Measurements from ENCODE around the gene SPTA1. TPM values are rescaled to one million over a fixed set of nuclear protein-coding genes. Genes with fewer than 3 reads are reported as not detected.

SPTA1 gene
- polyA plus RNA-seq, 1 donor (not counting 4 experiments of a cell fraction or from before 2014, with no cell fraction given), result not detected

- Histone ChIP-seq H3K27me3 (ENCODE audit: control insufficient read depth, extremely low read depth, insufficient read depth, low read length) (no peaks in the 10 kb centered on the region), H3K36me3 (ENCODE audit: control insufficient read depth in 2 of 2, extremely low read depth in 1 of 2, insufficient read depth in 2 of 2, low read length in 2 of 2) (no peaks in the 10 kb centered on the region), H3K4me3 (ENCODE audit: control insufficient read depth in 2 of 3, extremely low read depth in 1 of 3, insufficient read depth in 2 of 3, low read depth in 1 of 3, low read length in 3 of 3) (no peak overlapping the region), H2AFZ (ENCODE audit: control insufficient read depth, low read length) (no peak overlapping the region), H3K9me1 (ENCODE audit: control insufficient read depth, extremely low read depth, insufficient read depth, low read length) (no peaks in the 10 kb centered on the region), H3K4me1 (ENCODE audit: control insufficient read depth, extremely low read depth, insufficient read depth, low read length) (no peaks in the 10 kb centered on the region), H4K20me1 (ENCODE audit: control insufficient read depth, extremely low read depth, insufficient read depth, low read length) (no peaks in the 10 kb centered on the region), H3K9ac (ENCODE audit: control insufficient read depth, extremely low read depth, insufficient read depth, low read length) (no peak overlapping the region), H3K4me2 (ENCODE audit: control insufficient read depth, extremely low read depth, insufficient read depth, low read depth, low read length) (no peak overlapping the region), H3K27ac (ENCODE audit: control insufficient read depth, insufficient read depth, low read length) (no peak overlapping the region), H3K79me2 (ENCODE audit: control insufficient read depth, insufficient read depth, low read length) (no peaks in the 10 kb centered on the region), H3K9me3 (ENCODE audit: control insufficient read depth, low read depth, low read length) (no peaks in the 10 kb centered on the region)
- no peak for TF ChIP-seq EZH2 (IDR thresholded peaks at IDR 0.05; ENCODE audit: low read length)
- dilution Hi-C loops (cut with MboI; ENCODE audit: extremely low pct_ligation_motif_present, low sequenced_read_pairs), result no loop called here
- FAIRE-seq, result no peak
- DNase-seq (ENCODE audit: low read depth, low spot score), result no peak
These were observed 47.6 kb downstream of the SPTA1 start for GRCh38 chr1:158638904-158639303.

- no peak overlapping the region for H3K4me2 ChIP-seq (ENCODE audit: control insufficient read depth, extremely low read depth, insufficient read depth, low read depth, low read length)
- H3K36me3 ChIP-seq (ENCODE audit: control insufficient read depth in 2 of 2, extremely low read depth in 1 of 2, insufficient read depth in 2 of 2, low read length in 2 of 2), result no peaks in the 10 kb centered on the region
- FAIRE-seq, result no peak
- no peaks in the 10 kb centered on the region for H3K27me3 ChIP-seq (ENCODE audit: control insufficient read depth, extremely low read depth, insufficient read depth, low read length)
- H3K9ac ChIP-seq (ENCODE audit: control insufficient read depth, extremely low read depth, insufficient read depth, low read length), result no peak overlapping the region
- dilution Hi-C loops (cut with MboI; ENCODE audit: extremely low pct_ligation_motif_present, low sequenced_read_pairs), result no loop called here
- no peaks in the 10 kb centered on the region for H3K9me1 ChIP-seq (ENCODE audit: control insufficient read depth, extremely low read depth, insufficient read depth, low read length)
- H3K4me1 ChIP-seq (ENCODE audit: control insufficient read depth, extremely low read depth, insufficient read depth, low read length), result no peaks in the 10 kb centered on the region
- no peaks in the 10 kb centered on the region for H3K79me2 ChIP-seq (ENCODE audit: control insufficient read depth, insufficient read depth, low read length)
- H3K9me3 ChIP-seq (ENCODE audit: control insufficient read depth, low read depth, low read length), result no peaks in the 10 kb centered on the region
- no peak overlapping the region for H3K27ac ChIP-seq (ENCODE audit: control insufficient read depth, insufficient read depth, low read length)
- H4K20me1 ChIP-seq (ENCODE audit: control insufficient read depth, extremely low read depth, insufficient read depth, low read length), result no peaks in the 10 kb centered on the region
- H3K4me3 ChIP-seq (ENCODE audit: control insufficient read depth in 2 of 3, extremely low read depth in 1 of 3, insufficient read depth in 2 of 3, low read depth in 1 of 3, low read length in 3 of 3), result no peak overlapping the region
- no peak for TF ChIP-seq CTCF (optimal IDR thresholded peaks at IDR 0.05 in 1 of 3, IDR thresholded peaks at IDR 0.05 in 1 of 3, conservative IDR thresholded peaks at IDR 0.05 in 1 of 3; ENCODE audit: extremely low read depth in 1 of 3, insufficient read depth in 2 of 3, low read length in 3 of 3)
- no peak for DNase-seq (ENCODE audit: low read depth, low spot score)
- no peak overlapping the region for H2AFZ ChIP-seq (ENCODE audit: control insufficient read depth, low read length)
These were observed 48.4 kb downstream of the SPTA1 start for GRCh38 chr1:158638146-158638545.

GRCh38 chr1:158613764-158614163, 72.8 kb downstream of the SPTA1 start:
- H3K9me3 ChIP-seq (ENCODE audit: control insufficient read depth, low read depth, low read length), result no peaks in the 10 kb centered on the region
- no peaks in the 10 kb centered on the region for H3K36me3 ChIP-seq (ENCODE audit: control insufficient read depth in 2 of 2, extremely low read depth in 1 of 2, insufficient read depth in 2 of 2, low read length in 2 of 2)
- no peaks in the 10 kb centered on the region for H3K4me1 ChIP-seq (ENCODE audit: control insufficient read depth, extremely low read depth, insufficient read depth, low read length)
- no peak overlapping the region for H3K27ac ChIP-seq (ENCODE audit: control insufficient read depth, insufficient read depth, low read length)
- TF ChIP-seq EZH2 (IDR thresholded peaks at IDR 0.05; ENCODE audit: low read length) (no peak), CTCF (optimal IDR thresholded peaks at IDR 0.05 in 1 of 3, IDR thresholded peaks at IDR 0.05 in 1 of 3, conservative IDR thresholded peaks at IDR 0.05 in 1 of 3; ENCODE audit: extremely low read depth in 1 of 3, insufficient read depth in 2 of 3, low read length in 3 of 3) (no peak)
- no peak overlapping the region for H3K9ac ChIP-seq (ENCODE audit: control insufficient read depth, extremely low read depth, insufficient read depth, low read length)
- no peak overlapping the region for H3K4me3 ChIP-seq (ENCODE audit: control insufficient read depth in 2 of 3, extremely low read depth in 1 of 3, insufficient read depth in 2 of 3, low read depth in 1 of 3, low read length in 3 of 3)
- H4K20me1 ChIP-seq (ENCODE audit: control insufficient read depth, extremely low read depth, insufficient read depth, low read length), result no peaks in the 10 kb centered on the region
- no peak overlapping the region for H2AFZ ChIP-seq (ENCODE audit: control insufficient read depth, low read length)
- no peaks in the 10 kb centered on the region for H3K79me2 ChIP-seq (ENCODE audit: control insufficient read depth, insufficient read depth, low read length)
- FAIRE-seq, result no peak
- dilution Hi-C loops (cut with MboI; ENCODE audit: extremely low pct_ligation_motif_present, low sequenced_read_pairs), result no loop called here
- no peak overlapping the region for H3K4me2 ChIP-seq (ENCODE audit: control insufficient read depth, extremely low read depth, insufficient read depth, low read depth, low read length)
- DNase-seq (ENCODE audit: low read depth, low spot score), result no peak
- H3K9me1 ChIP-seq (ENCODE audit: control insufficient read depth, extremely low read depth, insufficient read depth, low read length), result no peaks in the 10 kb centered on the region
- H3K27me3 ChIP-seq (ENCODE audit: control insufficient read depth, extremely low read depth, insufficient read depth, low read length), result no peaks in the 10 kb centered on the region
